Measurements from ENCODE around the gene TSPYL1.

The TSPYL1 gene

GRCh38 chr6:116256694-116257093 lies 23.0 kb downstream of the TSPYL1 start:
- Histone ChIP-seq H3K4me1 (ENCODE audit: control insufficient read depth, insufficient read depth, low read length) (peaks cover 1% of the 10 kb centered on the region; the same call in 1 of the 2 replicates), H3K27ac (ENCODE audit: extremely low read depth, low read depth, low read length) (no peak overlapping the region), H3K36me3 (ENCODE audit: control insufficient read depth in 2 of 2, insufficient read depth in 1 of 2, low read length in 2 of 2) (peaks cover 0 to 35% of the 10 kb centered on the region in 2 experiments; a peak in 1 of 3 replicates), H3K4me3 (ENCODE audit: low read depth, low read length) (no peak overlapping the region), H3K9me3 (ENCODE audit: control insufficient read depth, insufficient read depth, low read depth, low read length) (no peaks in the 10 kb centered on the region)
- TF ChIP-seq ZNF629 (tag by site-specific recombination; IDR thresholded peaks at IDR 0.05) (no peak), SP2 (tag by site-specific recombination; IDR thresholded peaks at IDR 0.05) (no peak), ZSCAN16 (tag by site-specific recombination; IDR thresholded peaks at IDR 0.05) (no peak), ZNF501 (tag by site-specific recombination; IDR thresholded peaks at IDR 0.05) (no peak), ZNF837 (tag by site-specific recombination; IDR thresholded peaks at IDR 0.05) (no peak), ZNF2 (tag by site-specific recombination; IDR thresholded peaks at IDR 0.05) (no peak), OVOL3 (tag by site-specific recombination; IDR thresholded peaks at IDR 0.05) (no peak), ZNF23 (tag by site-specific recombination; IDR thresholded peaks at IDR 0.05; ENCODE audit: borderline replicate concordance) (no peak), ZNF510 (tag by site-specific recombination; IDR thresholded peaks at IDR 0.05; ENCODE audit: insufficient replicate concordance) (no peak), ZNF16 (tag by site-specific recombination; IDR thresholded peaks at IDR 0.05; ENCODE audit: low read depth) (no peak), PRDM4 (tag by site-specific recombination; IDR thresholded peaks at IDR 0.05) (no peak), ZNF624 (tag by site-specific recombination; IDR thresholded peaks at IDR 0.05) (no peak), ZNF830 (tag by site-specific recombination; IDR thresholded peaks at IDR 0.05; ENCODE audit: low read depth) (no peak), ZBTB1 (tag by site-specific recombination; IDR thresholded peaks at IDR 0.05) (no peak), TRIM28 (IDR thresholded peaks at IDR 0.05; ENCODE audit: borderline replicate concordance, low read length) (no peak), ZNF707 (tag by site-specific recombination; IDR thresholded peaks at IDR 0.05) (no peak), AEBP2 (tag by site-specific recombination; IDR thresholded peaks at IDR 0.05; ENCODE audit: borderline replicate concordance) (no peak)
- TF ChIP-seq, protein P1, sequence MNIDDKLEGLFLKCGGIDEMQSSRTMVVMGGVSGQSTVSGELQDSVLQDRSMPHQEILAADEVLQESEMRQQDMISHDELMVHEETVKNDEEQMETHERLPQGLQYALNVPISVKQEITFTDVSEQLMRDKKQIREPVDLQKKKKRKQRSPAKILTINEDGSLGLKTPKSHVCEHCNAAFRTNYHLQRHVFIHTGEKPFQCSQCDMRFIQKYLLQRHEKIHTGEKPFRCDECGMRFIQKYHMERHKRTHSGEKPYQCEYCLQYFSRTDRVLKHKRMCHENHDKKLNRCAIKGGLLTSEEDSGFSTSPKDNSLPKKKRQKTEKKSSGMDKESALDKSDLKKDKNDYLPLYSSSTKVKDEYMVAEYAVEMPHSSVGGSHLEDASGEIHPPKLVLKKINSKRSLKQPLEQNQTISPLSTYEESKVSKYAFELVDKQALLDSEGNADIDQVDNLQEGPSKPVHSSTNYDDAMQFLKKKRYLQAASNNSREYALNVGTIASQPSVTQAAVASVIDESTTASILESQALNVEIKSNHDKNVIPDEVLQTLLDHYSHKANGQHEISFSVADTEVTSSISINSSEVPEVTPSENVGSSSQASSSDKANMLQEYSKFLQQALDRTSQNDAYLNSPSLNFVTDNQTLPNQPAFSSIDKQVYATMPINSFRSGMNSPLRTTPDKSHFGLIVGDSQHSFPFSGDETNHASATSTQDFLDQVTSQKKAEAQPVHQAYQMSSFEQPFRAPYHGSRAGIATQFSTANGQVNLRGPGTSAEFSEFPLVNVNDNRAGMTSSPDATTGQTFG (tag by site-specific recombination; IDR thresholded peaks at IDR 0.05; ENCODE audit: borderline replicate concordance): no peak
- TF ChIP-seq, protein P2, sequence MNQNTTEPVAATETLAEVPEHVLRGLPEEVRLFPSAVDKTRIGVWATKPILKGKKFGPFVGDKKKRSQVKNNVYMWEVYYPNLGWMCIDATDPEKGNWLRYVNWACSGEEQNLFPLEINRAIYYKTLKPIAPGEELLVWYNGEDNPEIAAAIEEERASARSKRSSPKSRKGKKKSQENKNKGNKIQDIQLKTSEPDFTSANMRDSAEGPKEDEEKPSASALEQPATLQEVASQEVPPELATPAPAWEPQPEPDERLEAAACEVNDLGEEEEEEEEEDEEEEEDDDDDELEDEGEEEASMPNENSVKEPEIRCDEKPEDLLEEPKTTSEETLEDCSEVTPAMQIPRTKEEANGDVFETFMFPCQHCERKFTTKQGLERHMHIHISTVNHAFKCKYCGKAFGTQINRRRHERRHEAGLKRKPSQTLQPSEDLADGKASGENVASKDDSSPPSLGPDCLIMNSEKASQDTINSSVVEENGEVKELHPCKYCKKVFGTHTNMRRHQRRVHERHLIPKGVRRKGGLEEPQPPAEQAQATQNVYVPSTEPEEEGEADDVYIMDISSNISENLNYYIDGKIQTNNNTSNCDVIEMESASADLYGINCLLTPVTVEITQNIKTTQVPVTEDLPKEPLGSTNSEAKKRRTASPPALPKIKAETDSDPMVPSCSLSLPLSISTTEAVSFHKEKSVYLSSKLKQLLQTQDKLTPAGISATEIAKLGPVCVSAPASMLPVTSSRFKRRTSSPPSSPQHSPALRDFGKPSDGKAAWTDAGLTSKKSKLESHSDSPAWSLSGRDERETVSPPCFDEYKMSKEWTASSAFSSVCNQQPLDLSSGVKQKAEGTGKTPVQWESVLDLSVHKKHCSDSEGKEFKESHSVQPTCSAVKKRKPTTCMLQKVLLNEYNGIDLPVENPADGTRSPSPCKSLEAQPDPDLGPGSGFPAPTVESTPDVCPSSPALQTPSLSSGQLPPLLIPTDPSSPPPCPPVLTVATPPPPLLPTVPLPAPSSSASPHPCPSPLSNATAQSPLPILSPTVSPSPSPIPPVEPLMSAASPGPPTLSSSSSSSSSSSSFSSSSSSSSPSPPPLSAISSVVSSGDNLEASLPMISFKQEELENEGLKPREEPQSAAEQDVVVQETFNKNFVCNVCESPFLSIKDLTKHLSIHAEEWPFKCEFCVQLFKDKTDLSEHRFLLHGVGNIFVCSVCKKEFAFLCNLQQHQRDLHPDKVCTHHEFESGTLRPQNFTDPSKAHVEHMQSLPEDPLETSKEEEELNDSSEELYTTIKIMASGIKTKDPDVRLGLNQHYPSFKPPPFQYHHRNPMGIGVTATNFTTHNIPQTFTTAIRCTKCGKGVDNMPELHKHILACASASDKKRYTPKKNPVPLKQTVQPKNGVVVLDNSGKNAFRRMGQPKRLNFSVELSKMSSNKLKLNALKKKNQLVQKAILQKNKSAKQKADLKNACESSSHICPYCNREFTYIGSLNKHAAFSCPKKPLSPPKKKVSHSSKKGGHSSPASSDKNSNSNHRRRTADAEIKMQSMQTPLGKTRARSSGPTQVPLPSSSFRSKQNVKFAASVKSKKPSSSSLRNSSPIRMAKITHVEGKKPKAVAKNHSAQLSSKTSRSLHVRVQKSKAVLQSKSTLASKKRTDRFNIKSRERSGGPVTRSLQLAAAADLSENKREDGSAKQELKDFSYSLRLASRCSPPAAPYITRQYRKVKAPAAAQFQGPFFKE (tag by site-specific recombination; IDR thresholded peaks at IDR 0.05; ENCODE audit: borderline replicate concordance): no peak
- TF ChIP-seq, protein P3, sequence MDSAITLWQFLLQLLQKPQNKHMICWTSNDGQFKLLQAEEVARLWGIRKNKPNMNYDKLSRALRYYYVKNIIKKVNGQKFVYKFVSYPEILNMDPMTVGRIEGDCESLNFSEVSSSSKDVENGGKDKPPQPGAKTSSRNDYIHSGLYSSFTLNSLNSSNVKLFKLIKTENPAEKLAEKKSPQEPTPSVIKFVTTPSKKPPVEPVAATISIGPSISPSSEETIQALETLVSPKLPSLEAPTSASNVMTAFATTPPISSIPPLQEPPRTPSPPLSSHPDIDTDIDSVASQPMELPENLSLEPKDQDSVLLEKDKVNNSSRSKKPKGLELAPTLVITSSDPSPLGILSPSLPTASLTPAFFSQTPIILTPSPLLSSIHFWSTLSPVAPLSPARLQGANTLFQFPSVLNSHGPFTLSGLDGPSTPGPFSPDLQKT (IDR thresholded peaks at IDR 0.05; ENCODE audit: borderline replicate concordance, low read depth, low read length): no peak
- ChIA-PET POLR2A (no interaction called here), CTCF (interaction anchor here (0.6 to 1.2 kb wide), 5 partner anchors 11 to 625 kb away, joined by 3 to 8 read pairs (median 4); no protein-coding TSS in a partner anchor)

All from HEK293 (cell line).